Measurements from ENCODE around the gene ANAPC1. TPM values are rescaled to one million over a fixed set of nuclear protein-coding genes. Genes with fewer than 3 reads are reported as not detected.
"Not testable (repeated sequence)": the region's sequence is repeated elsewhere in the genome, so short reads cannot be mapped to it uniquely, and the experiment has no call there.

Gene ANAPC1
- total RNA-seq, 3 donors from 2014 or later, result 45.0 to 52.8 (median 49.5) TPM

DNA sequence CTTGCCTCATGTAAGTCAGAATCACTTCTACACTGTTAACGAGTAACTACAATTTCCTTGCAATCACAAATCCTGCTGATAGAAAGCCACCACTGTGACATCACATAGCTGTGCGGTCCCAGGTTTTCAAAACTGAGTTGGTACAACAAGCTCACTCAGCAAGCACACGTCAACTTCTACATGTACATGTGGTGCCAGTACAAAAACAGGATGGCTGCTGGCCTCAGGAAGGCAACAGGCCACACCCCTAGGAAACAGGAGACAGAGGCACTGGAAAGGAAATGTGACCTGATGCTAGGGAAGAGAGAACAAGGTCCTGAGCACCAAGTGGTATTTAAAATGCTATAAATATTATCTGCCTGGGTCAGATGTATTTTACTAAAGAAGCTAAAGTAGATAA is 107.7 kb downstream of the ANAPC1 start:
- H3K27ac ChIP-seq; H3K36me3 ChIP-seq; intact Hi-C loops (cut with DNase I; ENCODE audit: low total_unique reads); DNase-seq (ENCODE audit: low spot score in 2 of 2); H3K4me1 ChIP-seq; H3K4me3 ChIP-seq; H3K27me3 ChIP-seq; H3K9me3 ChIP-seq: not testable (repeated sequence)

DNA sequence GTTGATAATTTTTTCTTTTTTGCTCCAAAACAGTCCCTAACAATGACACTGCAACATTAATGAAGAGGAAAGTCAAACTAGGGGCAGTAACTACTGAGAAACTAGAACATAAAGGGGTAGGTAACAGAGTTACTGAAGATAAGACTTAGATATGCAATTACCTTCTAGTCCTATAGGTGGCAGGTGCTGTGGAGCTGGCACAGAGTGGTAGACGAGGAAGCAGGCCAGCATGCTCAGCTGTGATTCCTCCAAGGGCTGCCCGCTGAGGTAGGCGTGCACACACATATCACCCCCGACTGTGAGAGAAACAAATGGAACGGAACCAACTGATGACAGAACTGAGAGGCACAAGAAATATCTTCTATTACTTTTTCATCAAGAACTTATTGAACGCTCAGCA is 111.8 kb downstream of the ANAPC1 start:
- H3K27me3 ChIP-seq; H3K4me1 ChIP-seq; DNase-seq (ENCODE audit: low spot score in 2 of 2); H3K9me3 ChIP-seq; H3K4me3 ChIP-seq; H3K27ac ChIP-seq; H3K36me3 ChIP-seq; intact Hi-C loops (cut with DNase I; ENCODE audit: low total_unique reads): not testable (repeated sequence)

DNA sequence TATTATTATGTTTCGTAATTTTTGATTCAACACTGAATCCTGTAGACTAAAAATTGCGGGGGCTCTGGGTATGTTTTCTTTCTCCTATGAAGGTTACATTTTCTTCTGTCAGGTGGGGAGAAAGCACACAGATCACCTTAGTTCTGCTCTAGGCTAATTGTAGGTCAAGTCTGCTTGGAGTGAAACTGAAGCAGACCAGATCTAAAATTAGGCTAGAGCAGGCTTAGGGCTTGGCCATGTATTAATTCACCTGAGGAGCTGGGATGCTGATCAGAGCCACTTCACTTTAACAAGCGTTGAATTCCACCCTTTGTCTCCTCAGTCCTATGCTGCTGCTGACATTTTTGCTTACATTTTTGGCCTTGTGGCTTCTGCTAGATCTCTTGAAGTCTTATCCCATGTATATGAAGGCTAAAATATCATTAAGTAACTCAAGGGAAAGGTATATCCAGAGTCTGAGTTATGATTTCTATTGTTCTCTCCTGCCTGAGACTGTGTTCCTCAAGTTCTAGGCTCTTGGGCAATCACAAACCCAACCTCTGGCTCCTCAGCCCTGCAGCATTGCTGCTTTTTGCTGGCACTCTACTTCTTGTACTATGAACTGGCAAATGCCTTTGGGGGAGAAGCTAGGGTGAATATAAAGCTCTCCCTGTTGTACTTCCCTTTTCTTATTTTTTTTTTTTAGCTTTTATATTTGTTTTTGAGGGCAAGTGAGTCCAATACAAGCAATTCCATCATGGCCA is 112.9 kb downstream of the ANAPC1 start:
- H3K36me3 ChIP-seq; H3K9me3 ChIP-seq; H3K4me1 ChIP-seq; H3K27me3 ChIP-seq; H3K4me3 ChIP-seq; DNase-seq (ENCODE audit: low spot score in 2 of 2); H3K27ac ChIP-seq; intact Hi-C loops (cut with DNase I; ENCODE audit: low total_unique reads): not testable (repeated sequence)

DNA sequence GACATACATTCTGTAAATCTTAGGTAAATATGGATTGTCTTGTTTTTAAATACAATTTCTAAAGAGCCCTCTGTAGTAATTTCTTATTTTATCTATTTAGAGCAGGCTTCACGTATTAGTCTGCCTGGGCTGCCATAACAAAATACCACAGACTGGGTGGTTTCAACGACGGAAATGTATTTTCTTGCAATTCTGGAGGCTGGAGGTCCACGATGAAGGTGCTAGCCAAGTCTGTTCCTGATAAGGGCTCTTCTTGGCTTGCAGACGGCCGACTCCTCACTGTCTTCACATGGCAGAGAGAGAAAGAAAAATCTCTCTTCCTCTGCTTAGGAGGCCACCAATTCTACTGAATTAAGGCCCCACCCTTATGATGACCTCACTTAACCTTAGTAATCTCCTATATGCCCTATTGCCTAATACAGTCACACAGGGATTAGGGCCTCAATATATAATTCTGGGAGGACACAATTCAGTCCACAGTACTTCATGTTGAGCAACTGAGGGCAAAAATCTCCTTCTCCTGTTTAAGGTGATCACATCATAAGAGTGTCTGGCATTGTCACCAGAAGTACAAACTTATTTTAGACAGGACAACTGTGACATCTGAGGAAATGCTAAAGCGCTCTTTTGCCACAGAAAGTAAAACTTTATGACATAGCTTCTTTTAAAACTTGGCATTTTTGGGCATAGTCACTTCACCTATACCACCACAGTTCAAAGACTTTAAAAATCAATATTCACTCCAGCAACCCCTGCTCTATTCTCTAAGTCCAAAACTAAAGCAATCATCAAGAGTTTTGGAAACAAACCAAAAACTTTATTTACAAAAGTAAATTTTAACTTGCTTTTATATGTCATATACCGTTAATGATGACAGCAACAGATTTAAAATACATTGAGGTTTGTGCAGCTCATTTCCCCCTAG is 115.5 kb downstream of the ANAPC1 start:
- H3K9me3 ChIP-seq; intact Hi-C loops (cut with DNase I; ENCODE audit: low total_unique reads); DNase-seq (ENCODE audit: low spot score in 2 of 2); H3K36me3 ChIP-seq; H3K4me1 ChIP-seq; H3K4me3 ChIP-seq; H3K27me3 ChIP-seq; H3K27ac ChIP-seq: not testable (repeated sequence)

DNA sequence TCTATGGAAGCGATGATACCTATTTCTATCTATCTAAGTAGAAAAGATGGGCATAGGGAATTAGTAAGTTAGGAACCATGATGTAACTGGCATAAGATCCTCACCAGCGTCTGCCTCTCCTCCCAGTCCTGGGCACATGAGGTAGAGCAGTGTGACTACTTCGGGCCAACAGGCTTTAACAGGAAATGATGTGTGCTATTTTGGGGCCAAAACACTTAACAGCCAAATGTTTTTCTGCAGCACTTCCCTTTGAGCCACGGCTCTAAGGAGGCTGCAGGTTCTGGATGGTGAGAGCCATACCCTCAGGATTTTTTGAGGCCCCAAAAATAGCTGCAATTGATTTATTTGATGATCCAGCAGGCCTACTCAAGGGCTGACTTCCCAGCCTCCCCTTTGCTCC is 116.9 kb downstream of the ANAPC1 start:
- H3K36me3 ChIP-seq; intact Hi-C loops (cut with DNase I; ENCODE audit: low total_unique reads); H3K27me3 ChIP-seq; H3K27ac ChIP-seq; H3K4me3 ChIP-seq; H3K9me3 ChIP-seq; H3K4me1 ChIP-seq; DNase-seq (ENCODE audit: low spot score in 2 of 2): not testable (repeated sequence)

DNA sequence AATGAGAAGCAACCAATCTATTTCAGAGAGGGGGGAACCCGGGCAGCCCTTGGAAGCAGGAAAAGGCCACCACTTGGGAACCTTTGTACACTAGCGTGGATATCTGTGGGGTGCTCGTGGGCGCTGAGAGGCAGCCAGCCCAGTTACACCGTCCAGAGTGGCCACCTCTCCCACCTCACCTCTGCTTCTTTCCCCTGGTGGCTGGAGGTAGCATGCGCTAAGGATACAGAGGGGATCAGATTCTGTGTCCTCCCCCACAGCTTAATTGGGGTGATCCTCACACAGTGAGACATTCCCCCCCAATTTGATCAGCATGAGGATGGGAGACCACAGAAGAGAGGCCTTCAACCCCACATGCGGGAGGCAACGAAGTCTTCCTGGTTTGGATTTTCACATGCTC is 117.7 kb downstream of the ANAPC1 start:
- H3K27me3 ChIP-seq; DNase-seq (ENCODE audit: low spot score in 2 of 2); H3K4me3 ChIP-seq; H3K36me3 ChIP-seq; intact Hi-C loops (cut with DNase I; ENCODE audit: low total_unique reads); H3K4me1 ChIP-seq; H3K9me3 ChIP-seq; H3K27ac ChIP-seq: not testable (repeated sequence)

DNA sequence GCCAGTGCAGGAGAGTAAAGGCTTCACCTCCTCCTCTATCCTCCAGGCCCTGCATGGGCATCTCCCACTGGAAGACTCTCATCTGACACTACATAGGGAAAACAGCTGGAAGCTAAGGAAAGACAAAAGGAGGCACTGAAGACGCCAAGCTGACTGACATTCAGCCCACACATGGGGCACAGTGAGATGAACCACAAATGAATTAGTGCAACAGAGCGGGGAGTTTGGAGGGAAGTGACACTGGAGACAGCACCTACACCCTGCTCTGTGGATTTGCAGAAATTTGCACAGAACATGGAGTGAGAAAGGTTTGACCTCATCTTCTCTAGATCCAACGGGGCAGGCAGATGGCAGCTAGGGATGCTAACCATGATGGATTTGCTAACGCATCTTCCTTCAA is 119.8 kb downstream of the ANAPC1 start:
- intact Hi-C loops (cut with DNase I; ENCODE audit: low total_unique reads); DNase-seq (ENCODE audit: low spot score in 2 of 2); H3K9me3 ChIP-seq; H3K4me3 ChIP-seq; H3K27me3 ChIP-seq; H3K36me3 ChIP-seq; H3K4me1 ChIP-seq; H3K27ac ChIP-seq: not testable (repeated sequence)

DNA sequence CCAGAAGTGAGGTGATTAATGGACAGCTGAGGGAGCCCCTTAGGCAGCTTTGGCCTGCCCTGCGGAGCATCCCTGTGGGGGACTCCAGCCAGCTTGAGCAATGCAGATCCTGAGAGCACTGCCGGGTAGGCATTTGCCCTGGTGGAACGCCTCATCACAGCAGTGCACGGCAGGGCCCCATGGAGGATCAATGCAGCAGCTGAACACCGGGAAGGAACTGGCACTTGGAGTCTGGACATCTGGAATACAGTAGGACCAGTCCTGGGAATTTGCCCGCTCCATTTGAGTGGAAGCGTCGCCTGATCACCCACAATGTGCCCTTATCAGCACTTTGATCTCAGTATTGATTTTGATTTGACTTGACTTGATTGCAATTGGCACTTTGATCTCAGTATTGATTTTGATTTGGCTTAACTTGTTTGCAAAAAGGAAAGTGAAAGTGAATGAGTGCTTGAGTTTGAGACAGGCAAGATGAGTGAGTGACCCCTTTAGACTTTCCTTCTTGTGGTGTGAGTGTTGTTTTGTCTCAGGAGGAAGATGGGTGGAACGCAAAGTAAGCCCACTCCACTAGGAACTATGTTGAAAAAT is 123.2 kb downstream of the ANAPC1 start:
- DNase-seq (ENCODE audit: low spot score in 2 of 2); H3K4me1 ChIP-seq; H3K27me3 ChIP-seq; H3K4me3 ChIP-seq; H3K36me3 ChIP-seq; intact Hi-C loops (cut with DNase I; ENCODE audit: low total_unique reads); H3K9me3 ChIP-seq; H3K27ac ChIP-seq: not testable (repeated sequence)

DNA sequence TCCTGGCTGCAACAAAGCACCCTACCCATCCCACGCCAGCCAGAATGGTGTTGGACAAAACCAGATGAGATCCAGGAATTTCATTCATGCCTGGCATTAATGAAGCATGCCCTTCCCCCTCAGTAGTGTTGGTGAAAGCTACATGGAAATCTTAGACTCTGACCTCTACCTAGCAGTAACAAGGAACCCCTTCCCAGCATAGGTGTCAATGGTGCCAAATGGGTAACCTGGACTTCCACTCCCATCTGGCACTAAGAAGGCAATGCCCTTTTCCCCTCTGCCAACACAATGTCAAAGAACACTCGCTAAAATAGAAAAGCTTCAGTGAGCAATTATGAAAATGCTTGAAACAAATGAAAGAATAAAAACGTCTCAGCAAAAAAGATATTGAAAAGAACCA is 131.5 kb downstream of the ANAPC1 start:
- H3K9me3 ChIP-seq; H3K27ac ChIP-seq; DNase-seq (ENCODE audit: low spot score in 2 of 2); H3K4me1 ChIP-seq; H3K36me3 ChIP-seq; intact Hi-C loops (cut with DNase I; ENCODE audit: low total_unique reads); H3K27me3 ChIP-seq; H3K4me3 ChIP-seq: not testable (repeated sequence)

DNA sequence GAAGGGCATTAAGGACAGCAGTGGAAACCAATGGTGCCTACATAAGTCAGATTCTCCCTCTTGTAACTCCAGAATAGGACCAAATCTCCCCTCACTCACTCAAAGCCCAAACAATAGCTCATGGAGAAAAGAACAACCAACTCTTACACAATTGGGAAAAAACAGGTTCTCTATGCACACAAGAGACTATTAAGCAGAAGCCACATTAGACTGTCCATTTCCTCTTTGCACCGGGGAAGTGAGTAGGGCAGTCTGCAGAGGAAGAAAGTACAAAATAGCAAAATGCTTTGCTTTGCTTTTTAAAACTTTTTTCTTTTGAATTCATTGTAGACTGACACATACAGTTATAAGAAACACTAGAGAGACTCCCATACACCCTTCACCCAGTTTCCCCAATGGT is 133.4 kb downstream of the ANAPC1 start:
- H3K4me3 ChIP-seq; intact Hi-C loops (cut with DNase I; ENCODE audit: low total_unique reads); DNase-seq (ENCODE audit: low spot score in 2 of 2); H3K27me3 ChIP-seq; H3K9me3 ChIP-seq; H3K27ac ChIP-seq; H3K4me1 ChIP-seq; H3K36me3 ChIP-seq: not testable (repeated sequence)

DNA sequence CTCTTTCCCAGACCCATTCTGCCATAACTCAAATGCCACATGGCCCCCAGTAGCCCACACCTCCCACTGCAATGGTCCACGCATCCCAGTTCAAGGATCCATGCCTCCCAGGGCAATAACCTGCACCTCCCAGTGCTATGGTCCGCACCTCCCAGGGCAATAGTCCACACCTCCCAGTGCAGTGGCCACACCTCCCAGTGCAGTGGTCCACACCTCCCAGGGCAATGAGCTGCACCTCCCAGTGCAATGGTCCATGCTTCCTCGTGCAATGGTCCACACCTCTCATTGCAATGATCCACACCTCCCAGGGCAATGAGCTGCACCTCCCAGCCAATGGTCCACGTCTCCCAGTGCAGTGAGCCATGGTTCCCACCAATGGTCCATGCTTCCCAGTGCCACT is 135.6 kb downstream of the ANAPC1 start:
- H3K9me3 ChIP-seq; intact Hi-C loops (cut with DNase I; ENCODE audit: low total_unique reads): not testable (repeated sequence)

More for the DNA sequence above, 135.6 kb downstream of the ANAPC1 start:
- DNase-seq (ENCODE audit: low spot score in 2 of 2); H3K36me3 ChIP-seq; H3K27ac ChIP-seq; H3K4me1 ChIP-seq; H3K27me3 ChIP-seq; H3K4me3 ChIP-seq: not testable (repeated sequence)

Measured in breast epithelium (tissue), 4 donors.